Upper lobe of left lung (tissue), 6 donors: Measurements from ENCODE around the gene PUM2. TPM values are rescaled to one million over a fixed set of nuclear protein-coding genes. Genes with fewer than 3 reads are reported as not detected.
"Not testable (repeated sequence)": the region's sequence is repeated elsewhere in the genome, so short reads cannot be mapped to it uniquely, and the experiment has no call there.

Source experiments
- ATAC-seq, 2 donors: fragments of 200-7000 bp; cut with Tn5 transposase; one replicate each; pipeline ENCODE4 v1.9.1; 2022; ENCODE audit warnings: mild to moderate bottlenecking in 2 of 2, moderate library complexity in 2 of 2; ENCODE audit not compliant: low FRiP score in 2 of 2
- DNase-seq, 2 donors: peaks; one replicate each; pipeline ENCODE4 v3.0.0-alpha.2; 2019 to 2020
- H3K27ac ChIP-seq, 4 donors: fragments of 200-600 bp; sonication (generic); one replicate each; pipeline ENCODE4 v1.5.1; 2016 to 2019
- H3K27me3 ChIP-seq, 4 donors: fragments of 200-600 bp; sonication (generic); one replicate each; pipeline ENCODE4 v1.5.1; 2017 to 2019
- H3K36me3 ChIP-seq, 4 donors: fragments of 200-600 bp; sonication (generic); one replicate each; pipeline ENCODE4 v1.5.1; 2016 to 2019
- H3K4me1 ChIP-seq, 4 donors: fragments of 200-600 bp; sonication (generic); one replicate each; pipeline ENCODE4 v1.5.1; 2018 to 2019
- H3K4me3 ChIP-seq, 4 donors: fragments of 200-600 bp; sonication (generic); one replicate each; pipeline ENCODE4 v1.5.1; 2017 to 2019; ENCODE audit warnings: mild to moderate bottlenecking in 2 of 4, moderate library complexity in 1 of 4
- H3K9me3 ChIP-seq, 4 donors: fragments of 200-600 bp; sonication (generic); one replicate each; pipeline ENCODE4 v1.5.1; 2018 to 2019
- EP300 ChIP-seq, 4 donors: sonication (generic); formaldehyde crosslinking; IDR thresholded peaks; one replicate each; pipeline ENCODE4 v1.5.1; 2017; ENCODE audit warnings: antibody characterized with exemption in 4 of 4, control low read depth in 2 of 4
- POLR2A ChIP-seq, 4 donors: fragments of 450-650 bp; IDR thresholded peaks; one replicate each; pipeline ENCODE4 v1.5.1; 2016 to 2017; ENCODE audit warnings: antibody characterized with exemption in 4 of 4, mild to moderate bottlenecking in 2 of 4
- POLR2AphosphoS5 ChIP-seq, 2 donors: sonication (generic); formaldehyde crosslinking; IDR thresholded peaks; one replicate each; pipeline ENCODE4 v1.5.1; 2017; ENCODE audit warnings: antibody characterized with exemption in 2 of 2
- WGBS, 2 donors: methylation state at CpG; one replicate each; pipeline ENCODE4 v1.1.5; 2017 to 2018; 5-methylcytosine and 5-hydroxymethylcytosine counted together
- total RNA-seq, 6 donors: library from RNA; depleted of rRNA in 4 of 6; stranded (reverse); fragments of >200 nt in 4 of 6; gene quantifications; one replicate each; pipeline versions ENCODE4 v1.1.0 to v1.2.1, GENCODE V29; 2016 to 2021
- TF ChIP-seq, protein P1 (sequence below), 6 experiments: fragments of 450-650 bp in 4 of 6; fragments of 200-600 bp in 2 of 6; sonication (generic) in 2 of 6; IDR thresholded peaks; one replicate each; pipeline ENCODE4 v1.5.1; 2016 to 2019; ENCODE audit warnings: antibody characterized with exemption in 6 of 6
- donor health status: DM: no; HTN: no; CAD: no; lungs with moderate emphysema.
- donor health status: DM: no; HTN: yes; CAD: no; lungs with severe emphysema.

PUM2 gene
- total RNA-seq, 6 donors from 2014 or later: 33.1 to 114 (median 86.6) TPM

- Histone ChIP-seq H3K27ac (no peak overlapping the region), H3K36me3 (peaks cover 13 to 73% (median 42%) of the 10 kb centered on the region in 4 donors), H3K4me1 (no peaks in the 10 kb centered on the region), H3K4me3 (no peak overlapping the region), H3K9me3 (no peaks in the 10 kb centered on the region), H3K27me3 (no peaks in the 10 kb centered on the region)
- 94% methylated on average over 6 of the region's 6 CpGs for WGBS, 2 donors
- TF ChIP-seq, protein P1, sequence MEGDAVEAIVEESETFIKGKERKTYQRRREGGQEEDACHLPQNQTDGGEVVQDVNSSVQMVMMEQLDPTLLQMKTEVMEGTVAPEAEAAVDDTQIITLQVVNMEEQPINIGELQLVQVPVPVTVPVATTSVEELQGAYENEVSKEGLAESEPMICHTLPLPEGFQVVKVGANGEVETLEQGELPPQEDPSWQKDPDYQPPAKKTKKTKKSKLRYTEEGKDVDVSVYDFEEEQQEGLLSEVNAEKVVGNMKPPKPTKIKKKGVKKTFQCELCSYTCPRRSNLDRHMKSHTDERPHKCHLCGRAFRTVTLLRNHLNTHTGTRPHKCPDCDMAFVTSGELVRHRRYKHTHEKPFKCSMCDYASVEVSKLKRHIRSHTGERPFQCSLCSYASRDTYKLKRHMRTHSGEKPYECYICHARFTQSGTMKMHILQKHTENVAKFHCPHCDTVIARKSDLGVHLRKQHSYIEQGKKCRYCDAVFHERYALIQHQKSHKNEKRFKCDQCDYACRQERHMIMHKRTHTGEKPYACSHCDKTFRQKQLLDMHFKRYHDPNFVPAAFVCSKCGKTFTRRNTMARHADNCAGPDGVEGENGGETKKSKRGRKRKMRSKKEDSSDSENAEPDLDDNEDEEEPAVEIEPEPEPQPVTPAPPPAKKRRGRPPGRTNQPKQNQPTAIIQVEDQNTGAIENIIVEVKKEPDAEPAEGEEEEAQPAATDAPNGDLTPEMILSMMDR (IDR thresholded peaks at IDR 0.05): no peak
- TF ChIP-seq EP300 (IDR thresholded peaks at IDR 0.05) (no peak), POLR2AphosphoS5 (IDR thresholded peaks at IDR 0.05) (no peak), POLR2A (IDR thresholded peaks at IDR 0.05) (no peak)
- ATAC-seq: no peak
- no peak for DNase-seq
Observed at GRCh38 chr2:20249170-20249569, 101.5 kb downstream of the PUM2 start.

DNA sequence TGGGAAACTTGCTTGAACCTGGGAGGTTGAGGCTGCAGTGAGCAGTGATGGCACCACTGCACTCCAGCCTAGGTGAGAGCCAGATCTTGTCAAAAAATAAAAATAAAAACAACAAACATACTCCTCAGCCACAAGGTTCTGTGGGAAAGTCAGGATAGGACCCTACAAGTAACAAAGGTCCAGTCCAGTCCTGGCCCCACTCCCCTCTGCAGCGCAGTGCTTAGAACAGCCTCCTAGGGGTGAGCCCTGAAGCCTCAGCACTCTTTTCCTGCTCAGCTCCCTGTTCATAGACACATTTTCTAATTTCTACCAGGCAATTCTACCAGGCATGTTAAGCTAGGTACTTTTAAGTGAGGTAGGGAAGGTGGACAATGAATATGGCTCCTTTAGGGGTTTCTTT lies 103.6 kb downstream of the PUM2 start:
- H3K27ac ChIP-seq: no peak overlapping the region
- no peak for TF ChIP-seq POLR2AphosphoS5 (IDR thresholded peaks at IDR 0.05)
- TF ChIP-seq EP300 (IDR thresholded peaks at IDR 0.05): no peak
- TF ChIP-seq POLR2A (IDR thresholded peaks at IDR 0.05): no peak
- TF ChIP-seq, protein P1 (IDR thresholded peaks at IDR 0.05): no peak
- DNase-seq (no peak), ATAC-seq (no peak)
- peaks cover 0 to 4% (median 2%) of the 10 kb centered on the region in 4 donors for H3K4me1 ChIP-seq
- 96 to 100% methylated on average over 1 of the region's 1 CpG for WGBS, 2 donors
- no peak overlapping the region for H3K4me3 ChIP-seq
- H3K36me3 ChIP-seq: peaks cover 4 to 52% (median 28%) of the 10 kb centered on the region in 4 donors
- no peaks in the 10 kb centered on the region for H3K9me3 ChIP-seq
- H3K27me3 ChIP-seq: no peaks in the 10 kb centered on the region

GRCh38 chr2:20243637-20244036 lies 107.0 kb downstream of the PUM2 start:
- not testable (repeated sequence) for DNase-seq, H3K27ac ChIP-seq, H3K27me3 ChIP-seq, ATAC-seq, H3K4me3 ChIP-seq, H3K9me3 ChIP-seq, H3K4me1 ChIP-seq
- 85 to 91% methylated on average over 5 of the region's 5 CpGs for WGBS, 2 donors
- H3K36me3 ChIP-seq: peaks cover 0 to 22% (median 13%) of the 10 kb centered on the region in 4 donors

GRCh38 chr2:20242727-20243377 lies 107.8 kb downstream of the PUM2 start:
- WGBS, 2 donors: 70 to 71% methylated on average over 9 of the region's 9 CpGs
- Histone ChIP-seq H3K4me3 (no peak overlapping the region), H3K27me3 (no peaks in the 10 kb centered on the region), H3K27ac (no peak overlapping the region), H3K36me3 (peaks cover 0 to 16% (median 12%) of the 10 kb centered on the region in 4 donors), H3K4me1 (peaks cover 0 to 7% (median 5%) of the 10 kb centered on the region in 4 donors), H3K9me3 (no peaks in the 10 kb centered on the region)
- ATAC-seq: peak; percentile 27 to 55
- no peak for TF ChIP-seq POLR2A (IDR thresholded peaks at IDR 0.05)
- no peak for TF ChIP-seq POLR2AphosphoS5 (IDR thresholded peaks at IDR 0.05)
- TF ChIP-seq EP300 (IDR thresholded peaks at IDR 0.05): no peak
- TF ChIP-seq, protein P1 (IDR thresholded peaks at IDR 0.05): no peak
- no peak for DNase-seq

GRCh38 chr2:20241973-20242726 lies 108.5 kb downstream of the PUM2 start:
- WGBS, 2 donors: 52 to 53% methylated on average over 33 to 39 of the region's 43 CpGs
- Histone ChIP-seq H3K9me3 (no peaks in the 10 kb centered on the region), H3K27ac (no peak overlapping the region), H3K27me3 (no peaks in the 10 kb centered on the region), H3K4me3 (no peak overlapping the region), H3K4me1 (peaks cover 0 to 7% (median 5%) of the 10 kb centered on the region in 4 donors), H3K36me3 (peaks cover 0 to 9% (median 5%) of the 10 kb centered on the region in 4 donors)
- ATAC-seq (peak; percentile 55 to 56), DNase-seq (peak in 1 of 2 donors; percentile 87)
- TF ChIP-seq, protein P1 (IDR thresholded peaks at IDR 0.05): peak in 3 of 6 experiments; percentile 35 to 50 (median 39)
- TF ChIP-seq EP300 (IDR thresholded peaks at IDR 0.05): no peak

GRCh38 chr2:20240291-20240690 lies 110.4 kb downstream of the PUM2 start:
- H3K4me1 ChIP-seq, ATAC-seq, H3K36me3 ChIP-seq, H3K9me3 ChIP-seq, H3K27me3 ChIP-seq, H3K27ac ChIP-seq, H3K4me3 ChIP-seq, DNase-seq: not testable (repeated sequence)
- WGBS, 2 donors: 93 to 94% methylated on average over 6 of the region's 6 CpGs
